ENCODE results near the gene PUSL1.

The PUSL1 gene

DNA sequence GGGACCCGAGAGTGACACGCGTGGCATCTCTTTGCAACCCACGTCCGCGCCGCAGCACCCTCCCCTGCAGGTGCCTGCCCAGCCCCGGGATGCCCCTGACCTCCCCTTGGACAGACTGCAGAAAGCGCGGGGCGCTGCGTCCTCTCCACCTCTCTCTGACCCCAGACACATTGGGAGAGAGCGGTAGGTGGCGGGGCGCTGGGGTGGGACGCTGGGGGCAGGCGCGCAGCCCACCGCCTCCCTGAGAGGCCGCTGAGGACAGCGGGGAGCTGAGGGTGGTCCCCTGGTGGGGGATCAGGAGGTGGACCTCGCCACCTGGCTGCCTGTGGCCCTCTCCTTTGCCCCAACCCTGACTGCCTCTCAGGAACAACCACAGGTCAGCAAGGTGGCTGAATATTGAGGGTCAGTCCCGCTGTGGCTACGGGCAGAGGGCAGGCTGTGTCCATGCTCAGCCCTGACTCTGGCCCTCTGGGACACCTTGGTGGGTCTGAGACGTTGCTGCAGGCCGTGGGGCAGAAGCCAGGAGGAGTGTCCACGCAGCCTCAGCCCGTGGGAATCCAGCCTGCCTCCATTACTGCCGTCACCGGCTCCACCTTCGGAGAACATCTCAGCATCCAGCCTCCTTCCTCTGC is 34.0 kb upstream of the PUSL1 start:
- no peak for DNase-seq (ENCODE audit: low read depth, low spot score)
- POLR2A ChIA-PET: interaction anchor here (0.5 to 1.4 kb wide), 2 partner anchors 10 to 320 kb away, joined by 3 to 10 read pairs; no protein-coding TSS in a partner anchor
- CTCF ChIA-PET: interaction anchor here (1.3 to 3.0 kb wide), 6 partner anchors 10 to 211 kb away, joined by 3 to 12 read pairs (median 4); no protein-coding TSS in a partner anchor
- TF ChIP-seq CTCF (IDR thresholded peaks at IDR 0.05; ENCODE audit: insufficient read depth, low read length, missing control alignments): no peak
- H3K4me3 ChIP-seq (ENCODE audit: low read depth, low read length): peak overlapping the region; percentile 75

GRCh38 chr1:1274931-1275431 is 33.4 kb upstream of the PUSL1 start:
- peak overlapping the region; percentile 75 for H3K4me3 ChIP-seq (ENCODE audit: low read depth, low read length)
- ChIA-PET POLR2A (no interaction called here), CTCF (interaction anchor here (1.3 to 3.0 kb wide), 6 partner anchors 11 to 211 kb away, joined by 3 to 12 read pairs (median 4); no protein-coding TSS in a partner anchor)
- no peak for TF ChIP-seq CTCF (IDR thresholded peaks at IDR 0.05; ENCODE audit: insufficient read depth, low read length, missing control alignments)
- DNase-seq (ENCODE audit: low read depth, low spot score): no peak

GRCh38 chr1:1275836-1276235 is 32.6 kb upstream of the PUSL1 start:
- no peak for TF ChIP-seq CTCF (IDR thresholded peaks at IDR 0.05; ENCODE audit: insufficient read depth, low read length, missing control alignments)
- ChIA-PET CTCF (interaction anchor here (1.2 to 3.0 kb wide), 3 partner anchors 15 to 155 kb away, joined by 6 to 12 read pairs (median 9); no protein-coding TSS in a partner anchor), POLR2A (no interaction called here)
- no peak for DNase-seq (ENCODE audit: low read depth, low spot score)
- no peak overlapping the region for H3K4me3 ChIP-seq (ENCODE audit: low read depth, low read length)

DNA sequence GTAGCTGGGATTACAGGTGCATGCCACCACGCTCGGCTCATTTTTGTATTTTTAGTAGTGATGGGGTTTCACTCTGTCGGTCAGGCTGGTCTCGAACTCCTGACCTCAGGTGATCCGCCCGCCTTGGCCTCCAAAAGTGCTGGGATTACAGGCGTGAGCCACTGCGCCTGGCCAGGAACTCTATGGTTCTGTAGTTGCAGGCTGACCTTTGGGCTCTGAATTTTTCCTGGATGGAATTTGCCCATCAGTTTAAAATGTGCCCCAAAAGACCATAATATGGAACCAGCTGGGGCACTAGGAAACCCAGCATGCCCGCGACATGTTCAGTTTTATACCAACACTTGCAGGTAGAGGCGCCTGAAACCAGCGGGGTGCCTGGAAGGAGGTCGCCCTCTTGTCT is 29.8 kb upstream of the PUSL1 start:
- no peak for TF ChIP-seq CTCF (IDR thresholded peaks at IDR 0.05; ENCODE audit: insufficient read depth, low read length, missing control alignments)
- H3K4me3 ChIP-seq (ENCODE audit: low read depth, low read length): no peak overlapping the region
- no peak for DNase-seq (ENCODE audit: low read depth, low spot score)
- ChIA-PET POLR2A (interaction anchor here (0.7 kb wide), 1 partner anchor 52 kb away, joined by 3 read pairs; no protein-coding TSS in a partner anchor), CTCF (interaction anchor here (1.2 kb wide), 1 partner anchor 13 kb away, joined by 5 read pairs; no protein-coding TSS in a partner anchor)

- POLR2A ChIA-PET: interaction anchor here (0.7 kb wide), 1 partner anchor 52 kb away, joined by 3 read pairs; no protein-coding TSS in a partner anchor
- CTCF ChIA-PET: interaction anchor here (0.8 to 1.2 kb wide), 3 partner anchors 13 to 295 kb away, joined by 3 to 5 read pairs (median 3); no protein-coding TSS in a partner anchor
- TF ChIP-seq CTCF (IDR thresholded peaks at IDR 0.05; ENCODE audit: insufficient read depth, low read length, missing control alignments): no peak
Measured at GRCh38 chr1:1279028-1279427, 29.4 kb upstream of the PUSL1 start.

DNA sequence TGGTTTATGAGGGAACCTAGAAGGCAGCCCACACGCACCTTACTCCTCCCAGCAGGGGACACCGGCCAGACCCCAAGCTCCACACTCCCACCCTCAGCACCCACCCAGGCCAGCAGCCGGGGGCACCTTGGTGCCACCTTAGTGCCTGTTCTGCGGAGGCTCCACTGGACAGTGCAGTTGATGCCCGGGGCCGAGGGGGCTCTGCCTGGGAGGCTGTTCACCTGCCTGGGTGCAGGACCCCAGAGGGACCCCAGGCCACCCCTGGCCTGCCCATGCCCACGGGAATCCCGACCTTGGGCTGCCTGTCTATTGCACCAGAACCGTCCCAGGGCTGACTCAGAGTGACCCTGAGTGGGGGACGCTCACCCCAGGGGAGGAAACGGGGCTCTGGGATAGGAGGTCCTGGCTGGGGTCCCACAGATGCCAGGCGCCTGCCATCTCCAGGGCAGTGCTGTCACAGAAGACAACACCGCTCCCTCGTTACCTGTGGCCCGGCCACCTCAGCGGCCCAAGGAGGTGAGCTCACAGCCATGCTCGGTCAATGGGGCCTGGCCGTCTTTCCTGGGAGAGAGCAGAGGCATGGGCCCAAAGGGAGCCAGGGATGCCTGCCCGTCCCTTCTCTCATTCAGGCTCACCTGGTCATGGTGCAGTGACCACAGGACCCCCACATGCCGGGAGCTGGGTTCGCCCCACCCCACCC is 27.5 kb upstream of the PUSL1 start:
- no peak overlapping the region for H3K4me3 ChIP-seq (ENCODE audit: low read depth, low read length)
- no peak for DNase-seq (ENCODE audit: low read depth, low spot score)
- no peak for TF ChIP-seq CTCF (IDR thresholded peaks at IDR 0.05; ENCODE audit: insufficient read depth, low read length, missing control alignments)
- CTCF ChIA-PET: interaction anchor here (0.9 to 1.2 kb wide), 3 partner anchors 10 to 160 kb away, joined by 3 to 8 read pairs (median 4); no protein-coding TSS in a partner anchor
- POLR2A ChIA-PET: no interaction called here

More at GRCh38 chr1:1279028-1279427, 29.4 kb upstream of the PUSL1 start:
- H3K4me3 ChIP-seq (ENCODE audit: low read depth, low read length): no peak overlapping the region
- no peak for DNase-seq (ENCODE audit: low read depth, low spot score)
